WTC11 (cell line): ENCODE measurements around the gene PRPSAP2.

Experiments
- CTCF ChIP-seq: fragments of 200-600 bp; IDR thresholded peaks from 2 replicates; pipeline ENCODE4 v1.8.0; 2022; ENCODE audit warnings: antibody characterized with exemption
- FOXJ3 ChIP-seq: sonication (generic); formaldehyde crosslinking; IDR thresholded peaks from 2 replicates; pipeline ENCODE4 v1.9.0; 2021; ENCODE audit warnings: missing genetic modification reagents, mild to moderate bottlenecking, borderline replicate concordance
- JAZF1 ChIP-seq: fragments of 250-450 bp; sonication (Bioruptor Pico); IDR thresholded peaks from 2 replicates; pipeline ENCODE4 v1.9.0; 2021; ENCODE audit warnings: moderate library complexity, mild to moderate bottlenecking, inconsistent platforms
- RORB ChIP-seq: fragments of 250-450 bp; sonication (Bioruptor Pico); IDR thresholded peaks from 2 replicates; pipeline ENCODE4 v1.9.0; 2021; ENCODE audit warnings: mild to moderate bottlenecking
- TCF7 ChIP-seq: sonication (generic); formaldehyde crosslinking; IDR thresholded peaks from 2 replicates; pipeline ENCODE4 v1.8.0; 2022; ENCODE audit warnings: mild to moderate bottlenecking, low read depth, missing genetic modification reagents, moderate library complexity
- USF2 ChIP-seq: sonication (generic); formaldehyde crosslinking; IDR thresholded peaks from 2 replicates; pipeline ENCODE4 v1.8.1; 2023; ENCODE audit warnings: mild to moderate bottlenecking, missing genetic modification reagents, moderate library complexity
- ZNF396 ChIP-seq: fragments of 250-450 bp; sonication (Bioruptor Pico); IDR thresholded peaks from 2 replicates; pipeline ENCODE4 v1.8.0; 2021; ENCODE audit warnings: mild to moderate bottlenecking, moderate library complexity, borderline replicate concordance

DNA sequence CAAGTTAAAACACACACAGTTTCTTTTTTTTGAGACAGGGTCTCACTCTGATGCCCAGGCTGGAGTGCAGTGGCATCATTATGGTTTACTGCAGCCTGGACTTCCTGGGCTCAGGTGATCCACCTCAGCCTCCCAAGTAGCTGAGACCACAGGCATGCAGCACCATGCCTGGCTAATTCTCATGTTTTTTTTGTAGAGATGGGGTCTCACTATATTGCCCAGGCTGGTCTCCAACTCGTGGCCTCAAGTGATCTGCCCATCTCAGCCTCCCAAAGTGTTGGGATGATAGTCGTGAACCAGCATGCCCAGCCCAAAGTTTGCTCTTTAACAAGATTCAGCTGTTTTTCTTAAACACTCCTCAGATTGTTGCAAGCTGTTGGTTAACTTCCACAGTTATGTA lies 39.0 kb downstream of the PRPSAP2 start:
- TF ChIP-seq CTCF, result no peak
- TF ChIP-seq FOXJ3 (CRISPR knock-in tag), result no peak
- TF ChIP-seq JAZF1 (CRISPR knock-in tag), result no peak
- no peak for TF ChIP-seq RORB (CRISPR knock-in tag)
- no peak for TF ChIP-seq USF2 (CRISPR knock-in tag)
- TF ChIP-seq TCF7 (CRISPR knock-in tag), result no peak
- no peak for TF ChIP-seq ZNF396 (CRISPR knock-in tag)
